Gastroesophageal sphincter (tissue), 3 donors: ENCODE data around the gene KANK3.

ENCODE experiments used
- CTCF ChIP-seq, 4 experiments: fragments of 200-600 bp in 2 of 4; fragments of 450-650 bp in 2 of 4; sonication (generic) in 1 of 4; IDR thresholded peaks; one replicate each; pipeline ENCODE4 v1.5.1; 2017 to 2019; ENCODE audit warnings: antibody characterized with exemption in 4 of 4, mild to moderate bottlenecking in 2 of 4, moderate library complexity in 2 of 4
- EP300 ChIP-seq: sonication (generic); formaldehyde crosslinking; IDR thresholded peaks from one replicate; pipeline ENCODE4 v1.6.1; 2017; ENCODE audit warnings: antibody characterized with exemption, mild to moderate bottlenecking
- POLR2AphosphoS5 ChIP-seq: sonication (generic); formaldehyde crosslinking; IDR thresholded peaks from one replicate; pipeline ENCODE4 v1.6.1; 2017; ENCODE audit warnings: antibody characterized with exemption

- TF ChIP-seq CTCF (IDR thresholded peaks at IDR 0.05), result no peak
- no peak for TF ChIP-seq POLR2AphosphoS5
- TF ChIP-seq EP300, result no peak
These were observed 26.5 kb downstream of the KANK3 start for GRCh38 chr19:8316351-8317125.
